Right ventricle myocardium inferior (tissue), 1 donor: ENCODE results near the gene CEMIP. TPM values are rescaled to one million over a fixed set of nuclear protein-coding genes. Genes with fewer than 3 reads are reported as not detected.

Source experiments
- ATAC-seq: fragments of 200-7000 bp; cut with Tn5 transposase; one replicate; pipeline ENCODE4 v1.9.1; 2020; ENCODE audit warnings: mild to moderate bottlenecking, moderate library complexity
- DNase-seq: peaks from one replicate; pipeline ENCODE4 v3.0.0; 2021; ENCODE audit errors: missing footprints
- intact Hi-C: fragments of 100-400 bp; cut with DNase I; formaldehyde crosslinking; loops from one replicate; pipeline ENCODE4 v1.11.0; 2022
- total RNA-seq: library from RNA; stranded (reverse); fragmentation: NEBNext Ultra II Directional; extraction: Animal tissue kit (Norgen Biotek cat#: 25700); gene quantifications from one replicate; pipeline ENCODE4 v1.2.1, GENCODE V29; 2021
- donor health status: DM: no; HTN: yes; CAD: no; lungs with severe emphysema.

Gene CEMIP
- total RNA-seq, 1 donor from 2014 or later = 0.14 TPM

- intact Hi-C loops = no loop called here
- no peak for DNase-seq
- no peak for ATAC-seq
These were observed 152.0 kb downstream of the CEMIP start for GRCh38 chr15:80931191-80931590.

GRCh38 chr15:80931721-80932512 is 152.7 kb downstream of the CEMIP start:
- intact Hi-C loops = no loop called here
- ATAC-seq (no peak), DNase-seq (no peak)

DNA sequence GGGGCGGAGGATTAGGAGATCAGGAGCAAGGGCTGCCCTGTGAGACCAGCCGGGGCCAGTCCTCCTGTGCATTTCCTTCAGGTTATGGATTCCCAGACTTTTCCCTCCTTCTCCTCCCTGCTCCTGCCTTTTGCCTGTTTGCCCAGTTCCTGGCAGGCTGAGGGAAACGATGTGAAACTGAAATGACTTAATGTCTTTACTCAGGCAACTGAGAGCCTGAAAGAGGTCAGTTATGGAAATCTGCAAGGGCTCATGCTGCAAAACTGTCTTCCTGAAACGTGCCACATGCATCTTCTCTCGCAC is 153.3 kb downstream of the CEMIP start:
- ATAC-seq (no peak), DNase-seq (no peak)
- intact Hi-C loops = no loop called here

DNA sequence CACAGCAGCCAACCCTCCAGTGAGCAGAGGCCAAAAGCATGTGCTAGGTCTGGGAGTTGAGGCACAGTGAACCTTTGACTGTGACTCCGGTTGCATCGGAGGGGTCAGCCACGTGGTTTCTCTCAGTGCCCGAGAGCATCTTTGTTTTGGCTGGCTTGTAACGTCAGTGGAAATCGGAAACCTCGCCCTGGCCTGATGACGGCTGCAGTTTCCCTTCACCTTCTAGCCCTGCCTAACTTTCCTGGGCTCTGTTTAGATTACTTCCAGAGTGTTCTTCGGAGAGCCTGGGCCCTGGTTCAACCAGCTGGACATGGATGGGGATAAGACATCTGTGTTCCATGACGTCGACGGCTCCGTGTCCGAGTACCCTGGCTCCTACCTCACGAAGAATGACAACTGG is 153.8 kb downstream of the CEMIP start:
- intact Hi-C loops = no loop called here
- ATAC-seq = peak; percentile 69
- DNase-seq = peak; percentile 80

GRCh38 chr15:80934761-80935221 is 155.6 kb downstream of the CEMIP start:
- intact Hi-C loops = no loop called here
- DNase-seq (no peak), ATAC-seq (peak; percentile 64)

DNA sequence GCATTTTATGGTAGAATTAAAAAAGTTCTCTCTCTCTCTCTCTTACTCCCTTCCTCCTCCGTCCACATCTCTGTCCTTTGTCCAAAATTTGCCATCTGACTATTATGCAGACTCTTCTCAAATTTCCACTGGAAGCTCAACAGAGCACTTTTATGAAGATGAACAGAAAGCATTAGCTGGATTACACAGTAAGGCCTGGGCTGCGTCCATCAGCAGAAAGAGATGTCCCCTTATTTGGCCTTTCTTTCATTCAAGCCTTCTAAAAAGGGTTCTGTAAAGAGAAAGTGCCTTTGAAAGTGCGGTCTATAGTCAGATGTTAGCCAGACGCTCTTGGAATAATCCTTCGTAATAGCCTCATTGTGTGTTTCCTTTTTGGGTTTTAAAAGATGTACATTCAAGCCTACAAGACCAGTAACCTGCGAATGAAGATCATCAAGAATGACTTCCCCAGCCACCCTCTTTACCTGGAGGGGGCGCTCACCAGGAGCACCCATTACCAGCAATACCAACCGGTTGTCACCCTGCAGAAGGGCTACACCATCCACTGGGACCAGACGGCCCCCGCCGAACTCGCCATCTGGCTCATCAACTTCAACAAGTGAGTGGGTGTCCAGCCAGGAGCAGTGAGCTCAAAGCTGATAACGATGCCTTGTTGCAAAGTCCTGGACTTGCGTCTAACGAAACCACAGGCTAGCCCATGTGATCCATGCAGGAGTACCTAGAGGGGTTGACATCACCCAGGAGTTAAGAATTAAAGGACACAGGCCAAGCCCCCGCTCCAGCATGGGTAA is 157.3 kb downstream of the CEMIP start:
- intact Hi-C loops = no loop called here
- DNase-seq (no peak), ATAC-seq (no peak)

DNA sequence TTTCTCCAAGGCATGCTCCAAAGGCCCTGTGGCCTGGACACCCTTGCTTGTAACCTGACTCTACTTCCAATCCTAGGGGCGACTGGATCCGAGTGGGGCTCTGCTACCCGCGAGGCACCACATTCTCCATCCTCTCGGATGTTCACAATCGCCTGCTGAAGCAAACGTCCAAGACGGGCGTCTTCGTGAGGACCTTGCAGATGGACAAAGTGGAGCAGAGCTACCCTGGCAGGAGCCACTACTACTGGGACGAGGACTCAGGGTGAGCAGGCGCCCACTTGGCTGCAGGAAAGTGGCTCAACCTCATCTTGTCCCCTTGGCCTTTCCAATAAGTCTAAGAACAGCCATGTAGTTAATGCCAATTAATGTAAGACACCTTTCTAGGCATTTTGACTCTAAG is 158.5 kb downstream of the CEMIP start:
- DNase-seq (no peak), ATAC-seq (no peak)
- intact Hi-C loops = no loop called here

DNA sequence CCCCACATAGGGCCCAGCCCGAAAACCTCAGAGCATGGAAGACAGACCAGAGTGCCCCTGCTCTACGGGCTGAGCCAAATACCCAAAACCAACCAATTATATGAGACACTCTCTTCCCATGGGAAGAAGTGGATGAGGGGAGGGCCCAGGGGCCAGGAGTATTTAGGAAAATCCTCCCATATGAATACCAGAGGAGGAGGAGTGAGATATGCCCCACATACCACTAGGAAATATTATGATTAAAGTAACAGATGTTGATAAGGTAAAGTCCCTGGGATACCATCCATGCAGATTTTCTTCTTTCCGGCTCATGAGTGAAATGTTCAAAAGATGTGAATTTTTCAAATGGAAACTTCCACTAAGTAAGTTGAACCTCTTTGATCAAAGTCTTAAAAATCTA is 160.0 kb downstream of the CEMIP start:
- DNase-seq = no peak
- intact Hi-C loops = no loop called here
- ATAC-seq = no peak

GRCh38 chr15:80940331-80940730 is 161.2 kb downstream of the CEMIP start:
- intact Hi-C loops = no loop called here
- DNase-seq = no peak
- ATAC-seq = no peak

GRCh38 chr15:80940851-80941250 is 161.7 kb downstream of the CEMIP start:
- intact Hi-C loops = no loop called here
- ATAC-seq = no peak
- no peak for DNase-seq

DNA sequence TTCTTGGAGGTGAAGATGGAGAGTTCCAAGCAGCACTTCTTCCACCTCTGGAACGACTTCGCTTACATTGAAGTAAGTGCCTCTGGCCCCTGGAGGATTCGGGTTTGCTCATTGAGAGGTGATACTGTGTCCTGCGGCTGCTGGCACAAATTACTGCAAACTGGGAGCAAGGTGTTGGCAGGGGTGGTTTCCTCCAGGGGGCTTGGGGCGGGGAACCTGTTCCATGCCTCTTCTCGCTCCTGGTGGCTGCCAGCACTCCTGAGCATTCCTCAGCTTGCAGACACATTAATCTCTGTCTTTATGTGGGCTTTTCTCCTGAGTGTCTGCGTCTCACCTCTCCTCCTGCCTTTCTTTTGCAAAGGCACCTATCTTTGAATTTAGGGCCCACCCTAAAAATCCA is 163.1 kb downstream of the CEMIP start:
- ATAC-seq (no peak), DNase-seq (no peak)
- intact Hi-C loops = no loop called here

DNA sequence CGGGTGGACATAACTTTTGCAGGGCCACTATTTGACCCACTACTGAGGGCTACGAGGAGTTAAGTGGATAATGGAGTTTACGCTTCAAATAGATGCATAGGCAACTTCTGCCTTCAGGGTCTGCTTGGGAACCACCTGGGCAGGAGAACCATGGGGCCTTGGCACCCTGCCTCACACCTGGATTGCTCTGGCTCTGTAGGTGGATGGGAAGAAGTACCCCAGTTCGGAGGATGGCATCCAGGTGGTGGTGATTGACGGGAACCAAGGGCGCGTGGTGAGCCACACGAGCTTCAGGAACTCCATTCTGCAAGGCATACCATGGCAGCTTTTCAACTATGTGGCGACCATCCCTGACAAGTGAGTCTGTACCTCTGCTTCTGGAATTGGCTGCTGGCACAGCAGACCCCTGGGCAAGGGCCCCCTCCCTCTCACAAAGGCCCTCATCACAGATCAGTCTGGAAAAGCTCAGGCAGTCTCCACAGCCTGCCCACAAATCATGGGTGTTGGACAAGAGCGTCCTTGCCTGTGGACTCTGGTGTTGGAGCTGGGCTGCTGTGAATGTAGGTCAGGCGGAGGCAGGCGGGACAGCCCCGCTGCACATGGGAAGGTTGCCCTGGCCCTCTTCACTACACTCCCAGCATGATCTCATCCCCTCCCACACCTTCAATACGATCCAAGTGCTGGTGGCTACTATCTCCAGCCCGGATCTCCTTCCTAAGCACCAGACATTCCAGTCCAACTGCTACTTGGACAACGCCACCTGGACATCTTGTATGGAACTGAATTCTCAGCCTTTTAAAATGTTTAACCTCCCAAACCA is 163.8 kb downstream of the CEMIP start:
- intact Hi-C loops = no loop called here
- peak; percentile 89 for ATAC-seq
- DNase-seq = no peak

- intact Hi-C loops = no loop called here
- DNase-seq (no peak), ATAC-seq (no peak)
These were observed 165.6 kb downstream of the CEMIP start for GRCh38 chr15:80944818-80945217.

- intact Hi-C loops = no loop called here
These were observed 166.4 kb downstream of the CEMIP start for GRCh38 chr15:80945605-80946004.

GRCh38 chr15:80946576-80946975 is 167.4 kb downstream of the CEMIP start:
- intact Hi-C loops = no loop called here
- DNase-seq (no peak), ATAC-seq (no peak)

More at GRCh38 chr15:80945605-80946004, 166.4 kb downstream of the CEMIP start:
- ATAC-seq = no peak
- DNase-seq = no peak

GRCh38 chr15:80948651-80949292 is 169.6 kb downstream of the CEMIP start:
- no peak for DNase-seq
- no peak for ATAC-seq
- intact Hi-C loops = no loop called here

DNA sequence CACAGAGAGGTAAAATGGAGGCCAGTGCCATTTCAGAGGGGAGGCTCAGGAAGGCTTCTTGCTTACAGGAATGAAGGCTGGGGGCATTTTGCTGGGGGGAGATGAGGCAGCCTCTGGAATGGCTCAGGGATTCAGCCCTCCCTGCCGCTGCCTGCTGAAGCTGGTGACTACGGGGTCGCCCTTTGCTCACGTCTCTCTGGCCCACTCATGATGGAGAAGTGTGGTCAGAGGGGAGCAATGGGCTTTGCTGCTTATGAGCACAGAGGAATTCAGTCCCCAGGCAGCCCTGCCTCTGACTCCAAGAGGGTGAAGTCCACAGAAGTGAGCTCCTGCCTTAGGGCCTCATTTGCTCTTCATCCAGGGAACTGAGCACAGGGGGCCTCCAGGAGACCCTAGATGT is 170.6 kb downstream of the CEMIP start:
- intact Hi-C loops = no loop called here
- no peak for DNase-seq
- no peak for ATAC-seq

- ATAC-seq (no peak), DNase-seq (no peak)
- intact Hi-C loops = no loop called here
These were observed 171.3 kb downstream of the CEMIP start for GRCh38 chr15:80950291-80951078.
